Bronchial epithelial cell (primary cell): ENCODE data around the gene HINFP. TPM values are rescaled to one million over a fixed set of nuclear protein-coding genes. Genes with fewer than 3 reads are reported as not detected.

ENCODE experiments used
- DNase-seq: peaks from one replicate; pipeline ENCODE4 v3.0.0-alpha.2; 2010; ENCODE audit warnings: low read depth
- FAIRE-seq: peaks from 2 replicates; lab custom pipeline; 2011; peaks lifted over from hg19 to GRCh38; lab: Jason Lieb, UNC
- H3K27me3 ChIP-seq: 2 replicates; pipeline ENCODE4 v1.5.1; 2011; ENCODE audit warnings: low read length; ENCODE audit not compliant: control insufficient read depth, insufficient read depth
- H3K36me3 ChIP-seq: 2 replicates; pipeline ENCODE4 v1.5.1; 2011; ENCODE audit warnings: low read length; ENCODE audit not compliant: control insufficient read depth, insufficient read depth
- H3K4me3 ChIP-seq: 2 replicates; pipeline ENCODE4 v1.5.1; 2011; ENCODE audit warnings: mild to moderate bottlenecking, low read depth, low read length, control low read depth
- total RNA-seq: library from RNA; depleted of rRNA; stranded (reverse); fragments of >200 nt; gene quantifications from 2 replicates; pipeline ENCODE4 v1.2.1, GENCODE V29; 2014
- TF ChIP-seq, protein P1 (sequence below): IDR thresholded peaks from 2 replicates; pipeline ENCODE4 v1.5.1; 2011; ENCODE audit warnings: mild to moderate bottlenecking, moderate library complexity, low read length, control low read depth, inconsistent platforms; ENCODE audit not compliant: insufficient read depth, severe bottlenecking

The HINFP gene
- total RNA-seq, 1 donor from 2014 or later: 12.4 TPM

DNA sequence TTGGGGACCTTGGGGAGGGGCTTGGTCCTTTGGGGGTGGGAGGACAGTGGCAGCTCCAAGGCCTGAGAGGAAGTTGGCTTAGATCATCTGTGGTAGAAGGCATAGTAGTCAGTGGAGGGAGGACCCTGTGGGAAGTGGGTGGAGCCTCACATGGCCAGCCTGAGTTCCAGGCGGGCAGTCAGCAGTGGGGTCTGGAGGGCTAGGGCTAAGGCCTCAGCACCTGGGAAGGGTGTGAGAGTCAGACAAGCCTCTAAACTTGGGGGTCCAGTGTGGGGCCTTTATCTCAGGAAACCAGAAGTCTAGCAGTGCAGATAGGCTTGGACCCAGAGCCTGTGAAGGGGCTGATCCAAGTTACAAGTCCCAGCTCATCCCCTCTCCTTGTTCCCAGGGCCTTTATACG lies 51.1 kb downstream of the HINFP start:
- FAIRE-seq (no peak), DNase-seq (no peak)
- TF ChIP-seq, protein P1, sequence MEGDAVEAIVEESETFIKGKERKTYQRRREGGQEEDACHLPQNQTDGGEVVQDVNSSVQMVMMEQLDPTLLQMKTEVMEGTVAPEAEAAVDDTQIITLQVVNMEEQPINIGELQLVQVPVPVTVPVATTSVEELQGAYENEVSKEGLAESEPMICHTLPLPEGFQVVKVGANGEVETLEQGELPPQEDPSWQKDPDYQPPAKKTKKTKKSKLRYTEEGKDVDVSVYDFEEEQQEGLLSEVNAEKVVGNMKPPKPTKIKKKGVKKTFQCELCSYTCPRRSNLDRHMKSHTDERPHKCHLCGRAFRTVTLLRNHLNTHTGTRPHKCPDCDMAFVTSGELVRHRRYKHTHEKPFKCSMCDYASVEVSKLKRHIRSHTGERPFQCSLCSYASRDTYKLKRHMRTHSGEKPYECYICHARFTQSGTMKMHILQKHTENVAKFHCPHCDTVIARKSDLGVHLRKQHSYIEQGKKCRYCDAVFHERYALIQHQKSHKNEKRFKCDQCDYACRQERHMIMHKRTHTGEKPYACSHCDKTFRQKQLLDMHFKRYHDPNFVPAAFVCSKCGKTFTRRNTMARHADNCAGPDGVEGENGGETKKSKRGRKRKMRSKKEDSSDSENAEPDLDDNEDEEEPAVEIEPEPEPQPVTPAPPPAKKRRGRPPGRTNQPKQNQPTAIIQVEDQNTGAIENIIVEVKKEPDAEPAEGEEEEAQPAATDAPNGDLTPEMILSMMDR: no peak
- Histone ChIP-seq H3K36me3 (peaks cover 10% of the 10 kb centered on the region), H3K27me3 (no peaks in the 10 kb centered on the region), H3K4me3 (no peak overlapping the region)

DNA sequence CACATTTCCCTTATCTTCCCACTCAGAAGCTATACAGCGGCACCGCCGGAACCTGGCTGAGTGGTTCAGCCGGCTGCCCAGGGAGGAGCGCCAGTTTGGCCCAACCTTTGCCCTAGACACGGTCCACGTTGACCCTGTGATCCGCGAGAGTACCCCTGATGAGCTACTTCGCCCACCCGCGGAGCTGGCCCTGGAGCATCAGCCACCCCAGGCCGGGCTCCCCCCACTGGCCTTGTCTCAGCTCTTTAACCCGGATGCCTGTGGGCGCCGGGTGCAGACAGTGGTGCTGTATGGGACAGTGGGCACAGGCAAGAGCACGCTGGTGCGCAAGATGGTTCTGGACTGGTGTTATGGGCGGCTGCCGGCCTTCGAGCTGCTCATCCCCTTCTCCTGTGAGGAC lies 52.1 kb downstream of the HINFP start:
- Histone ChIP-seq H3K4me3 (no peak overlapping the region), H3K36me3 (peaks cover 13% of the 10 kb centered on the region), H3K27me3 (no peaks in the 10 kb centered on the region)
- TF ChIP-seq, protein P1: no peak
- no peak for FAIRE-seq
- DNase-seq: no peak

DNA sequence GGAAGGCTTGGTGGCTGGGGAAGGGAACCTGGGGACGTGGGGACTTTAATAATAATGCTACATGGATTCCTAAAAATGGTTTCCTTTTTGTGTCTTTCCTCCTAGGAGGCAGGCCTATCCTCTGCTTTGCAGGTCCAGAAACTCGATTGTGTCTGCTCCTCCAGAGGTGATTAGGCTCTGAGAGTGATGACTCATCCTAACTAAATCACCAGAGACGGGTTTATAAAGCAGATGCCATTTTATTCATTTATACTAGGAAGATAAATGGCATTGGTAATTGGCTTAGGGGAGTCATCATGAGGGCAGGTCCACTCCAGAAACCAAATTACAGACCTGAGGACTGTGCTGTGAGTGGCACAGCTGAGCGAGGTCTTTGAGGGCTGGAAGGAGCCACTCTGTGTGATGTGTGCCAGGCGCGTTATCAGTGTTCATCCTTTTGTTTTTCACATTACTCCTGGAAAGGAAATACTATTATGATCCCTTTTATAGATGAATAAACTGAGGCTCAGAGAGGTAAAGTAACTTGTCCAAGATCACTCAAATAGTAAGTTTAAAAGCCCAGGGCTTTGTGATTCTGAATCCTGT lies 54.2 kb downstream of the HINFP start:
- Histone ChIP-seq H3K4me3 (no peak overlapping the region), H3K36me3 (peaks cover 16% of the 10 kb centered on the region), H3K27me3 (no peaks in the 10 kb centered on the region)
- TF ChIP-seq, protein P1: no peak
- DNase-seq (peak; percentile 33), FAIRE-seq (no peak)

DNA sequence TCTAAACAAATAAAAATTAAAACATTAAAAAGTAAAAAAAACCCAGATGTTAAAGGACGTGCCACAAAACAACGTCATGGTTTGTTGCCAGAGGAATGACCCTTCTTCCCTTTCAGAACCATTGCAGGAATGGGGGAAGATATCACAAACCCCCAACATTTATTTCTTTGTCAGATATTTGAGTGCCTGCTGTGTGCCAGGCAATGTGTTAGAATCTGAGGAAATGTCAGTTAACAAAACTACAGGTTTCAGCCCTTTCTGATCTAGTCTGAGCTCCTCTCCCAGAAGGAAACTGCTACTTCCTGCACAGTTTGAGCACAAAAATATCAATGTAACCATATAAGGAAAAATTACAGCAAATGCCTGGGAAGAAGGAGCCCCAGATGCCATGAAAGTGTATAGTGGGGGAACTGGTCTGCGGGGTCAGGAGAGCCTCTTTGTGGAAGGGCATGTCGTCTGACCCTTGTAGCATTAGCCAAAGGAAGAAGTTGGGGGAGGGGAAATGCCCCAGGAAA lies 56.8 kb downstream of the HINFP start:
- FAIRE-seq: no peak
- no peaks in the 10 kb centered on the region for H3K27me3 ChIP-seq
- no peak overlapping the region for H3K4me3 ChIP-seq
- TF ChIP-seq, protein P1: no peak
- DNase-seq: no peak
- H3K36me3 ChIP-seq: peaks cover 16% of the 10 kb centered on the region

DNA sequence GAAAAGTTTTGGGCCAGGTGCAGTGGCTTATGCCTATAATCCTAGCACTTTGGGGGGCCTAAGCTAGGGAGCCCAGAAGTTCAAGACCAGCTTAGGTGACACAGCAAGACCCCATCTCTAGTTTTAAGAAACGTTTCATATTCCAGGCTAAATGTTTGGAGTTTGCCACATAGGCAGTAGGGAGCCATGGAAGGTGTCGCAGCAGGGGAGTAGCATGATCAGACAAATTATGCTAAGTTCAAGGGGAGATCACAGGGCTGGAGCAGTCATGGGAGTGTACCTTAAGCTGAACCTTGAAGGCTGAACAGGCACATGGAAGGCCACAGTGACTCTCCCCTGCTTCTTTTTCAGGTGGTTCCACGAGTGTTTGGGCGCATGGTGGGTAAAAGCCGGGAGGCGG lies 58.0 kb downstream of the HINFP start:
- FAIRE-seq (no peak), DNase-seq (no peak)
- Histone ChIP-seq H3K4me3 (no peak overlapping the region), H3K27me3 (no peaks in the 10 kb centered on the region), H3K36me3 (peaks cover 11% of the 10 kb centered on the region)
- TF ChIP-seq, protein P1: no peak

DNA sequence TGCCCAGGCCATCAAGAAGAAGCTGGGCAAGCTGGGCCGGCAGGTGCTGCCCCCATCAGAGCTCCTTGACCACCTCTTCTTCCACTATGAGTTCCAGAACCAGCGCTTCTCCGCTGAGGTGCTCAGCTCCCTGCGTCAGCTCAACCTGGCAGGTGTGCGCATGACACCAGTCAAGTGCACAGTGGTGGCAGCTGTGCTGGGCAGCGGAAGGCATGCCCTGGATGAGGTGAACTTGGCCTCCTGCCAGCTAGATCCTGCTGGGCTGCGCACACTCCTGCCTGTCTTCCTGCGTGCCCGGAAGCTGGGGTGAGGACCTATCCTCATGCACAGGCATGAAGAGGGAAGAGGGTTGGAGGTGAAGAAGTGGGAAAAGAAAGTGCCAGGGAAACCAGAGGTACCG lies 58.6 kb downstream of the HINFP start:
- DNase-seq (no peak), FAIRE-seq (no peak)
- peaks cover 7% of the 10 kb centered on the region for H3K36me3 ChIP-seq
- no peaks in the 10 kb centered on the region for H3K27me3 ChIP-seq
- no peak overlapping the region for H3K4me3 ChIP-seq
- TF ChIP-seq, protein P1: no peak
